Measurements from ENCODE around the gene GRK6.

Gene GRK6

DNA sequence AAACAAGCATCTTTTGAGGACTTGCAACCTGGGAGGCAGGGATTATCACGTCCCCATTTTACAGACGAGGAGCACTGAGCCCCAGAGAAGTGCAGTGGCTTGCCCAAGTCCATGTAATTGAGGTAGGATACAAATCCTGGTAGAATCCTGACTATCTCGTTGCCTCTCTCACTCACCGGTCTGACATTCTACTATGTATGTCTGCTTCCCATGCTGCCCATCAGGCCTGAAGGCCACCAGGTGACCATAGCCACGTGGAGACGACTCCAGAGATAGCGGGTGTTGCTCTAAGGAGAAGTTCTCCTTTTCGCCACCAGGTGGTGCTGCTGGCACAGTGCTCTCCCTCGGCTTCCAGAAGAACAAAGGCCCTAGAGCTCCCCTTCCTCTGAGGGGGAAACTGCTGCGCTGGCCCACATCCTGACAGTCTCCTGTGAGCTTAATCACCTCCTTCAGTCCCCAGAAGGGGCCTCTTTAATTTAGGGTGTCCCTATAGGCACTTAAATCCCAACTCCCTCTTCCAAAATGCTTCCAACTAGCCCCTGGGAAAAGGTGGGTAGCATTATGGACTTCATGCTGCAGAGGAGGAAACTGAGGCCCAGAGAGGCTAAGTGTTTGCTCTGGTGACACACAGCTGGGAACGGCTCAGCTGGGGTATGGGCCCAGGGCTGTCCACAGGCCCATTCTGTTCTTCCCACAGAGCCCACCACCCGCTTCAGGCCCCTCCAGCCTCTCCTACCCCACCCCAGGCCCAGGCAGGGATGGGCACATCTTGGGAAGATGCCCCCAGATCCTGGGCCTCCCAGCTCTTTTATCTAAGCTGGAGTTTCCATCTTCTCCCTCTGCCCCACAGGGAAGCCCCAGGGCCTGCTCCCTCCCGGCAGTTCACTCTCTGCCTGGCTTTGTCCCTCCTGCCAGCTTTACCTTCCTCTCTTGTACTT is 35.8 kb upstream of the GRK6 start:
- DNase-seq (ENCODE audit: low read depth) = peak; percentile 36
- no peak overlapping the region for H3K4me3 ChIP-seq (ENCODE audit: low read length)
- TF ChIP-seq, protein P1, sequence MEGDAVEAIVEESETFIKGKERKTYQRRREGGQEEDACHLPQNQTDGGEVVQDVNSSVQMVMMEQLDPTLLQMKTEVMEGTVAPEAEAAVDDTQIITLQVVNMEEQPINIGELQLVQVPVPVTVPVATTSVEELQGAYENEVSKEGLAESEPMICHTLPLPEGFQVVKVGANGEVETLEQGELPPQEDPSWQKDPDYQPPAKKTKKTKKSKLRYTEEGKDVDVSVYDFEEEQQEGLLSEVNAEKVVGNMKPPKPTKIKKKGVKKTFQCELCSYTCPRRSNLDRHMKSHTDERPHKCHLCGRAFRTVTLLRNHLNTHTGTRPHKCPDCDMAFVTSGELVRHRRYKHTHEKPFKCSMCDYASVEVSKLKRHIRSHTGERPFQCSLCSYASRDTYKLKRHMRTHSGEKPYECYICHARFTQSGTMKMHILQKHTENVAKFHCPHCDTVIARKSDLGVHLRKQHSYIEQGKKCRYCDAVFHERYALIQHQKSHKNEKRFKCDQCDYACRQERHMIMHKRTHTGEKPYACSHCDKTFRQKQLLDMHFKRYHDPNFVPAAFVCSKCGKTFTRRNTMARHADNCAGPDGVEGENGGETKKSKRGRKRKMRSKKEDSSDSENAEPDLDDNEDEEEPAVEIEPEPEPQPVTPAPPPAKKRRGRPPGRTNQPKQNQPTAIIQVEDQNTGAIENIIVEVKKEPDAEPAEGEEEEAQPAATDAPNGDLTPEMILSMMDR (conservative IDR thresholded peaks at IDR 0.05; ENCODE audit: low read depth, low read length) = peak; percentile 92

DNA sequence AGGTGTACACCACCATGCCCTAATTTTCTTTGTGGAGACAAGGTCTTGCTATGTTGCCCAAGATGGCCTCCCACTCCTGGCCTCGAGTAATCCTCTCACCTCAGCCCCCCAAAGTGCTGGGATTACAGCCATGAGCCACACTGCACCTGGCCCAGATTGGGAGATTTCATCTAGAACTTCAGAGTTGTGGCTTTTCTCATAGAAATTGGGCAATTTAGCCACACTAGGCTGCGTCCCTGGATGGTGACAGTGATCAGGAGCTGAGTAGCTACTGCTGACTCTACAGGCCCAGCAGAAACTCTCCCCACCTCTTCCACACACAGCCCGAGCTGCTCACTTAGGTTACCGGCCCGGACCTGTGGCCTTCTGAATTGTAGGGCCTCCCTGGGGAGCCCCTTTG is 33.7 kb upstream of the GRK6 start:
- no peak overlapping the region for H3K4me3 ChIP-seq (ENCODE audit: low read length)
- DNase-seq (ENCODE audit: low read depth) = no peak
- TF ChIP-seq, protein P1 (conservative IDR thresholded peaks at IDR 0.05; ENCODE audit: low read depth, low read length) = no peak

DNA sequence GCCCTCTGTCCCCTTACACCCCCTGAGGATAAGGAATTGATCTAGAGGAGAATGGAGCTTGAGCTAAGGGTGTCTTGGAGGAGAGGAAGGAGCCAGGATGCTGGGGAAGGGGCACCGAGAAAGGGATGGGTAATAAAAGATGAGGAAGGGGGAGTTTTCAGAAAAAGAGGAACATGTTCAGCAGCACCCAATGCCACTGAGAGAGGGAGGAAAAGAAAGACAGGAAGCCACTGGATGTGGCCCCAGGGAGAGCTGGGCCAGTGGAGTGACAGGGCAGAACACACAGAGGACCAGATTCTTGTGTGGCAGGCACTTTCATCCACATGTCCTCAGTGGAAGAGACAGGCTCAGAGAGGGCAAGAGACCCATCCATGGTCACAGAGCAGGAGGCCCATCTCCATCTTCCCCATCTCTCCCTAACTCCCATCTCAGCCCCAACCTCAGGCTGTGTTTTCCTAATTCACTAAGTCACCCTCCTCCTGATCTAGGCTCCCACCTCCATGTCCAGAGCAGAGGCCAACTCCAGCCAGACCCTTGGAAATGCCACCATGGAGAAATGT is 33.2 kb upstream of the GRK6 start:
- TF ChIP-seq, protein P1 (conservative IDR thresholded peaks at IDR 0.05; ENCODE audit: low read depth, low read length) = no peak
- no peak overlapping the region for H3K4me3 ChIP-seq (ENCODE audit: low read length)
- DNase-seq (ENCODE audit: low read depth) = no peak

DNA sequence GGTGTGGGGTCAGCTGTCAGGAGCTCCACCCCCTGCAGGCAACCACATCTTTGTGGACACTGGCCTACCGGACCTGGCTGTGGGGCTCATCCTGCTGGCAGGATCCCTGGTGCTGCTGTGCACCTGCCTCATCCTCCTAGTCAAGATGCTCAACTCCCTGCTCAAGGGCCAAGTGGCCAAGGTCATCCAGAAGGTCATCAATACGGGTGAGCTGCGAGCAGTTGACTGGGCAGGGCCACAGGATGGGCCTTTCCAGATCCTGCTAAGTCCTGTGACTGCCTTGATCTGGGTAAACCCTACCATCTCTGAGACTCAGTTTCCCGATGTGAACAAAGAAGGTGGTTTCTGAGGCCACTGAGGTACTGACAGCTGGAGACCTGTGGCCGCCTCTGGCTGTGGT is 32.5 kb upstream of the GRK6 start:
- no peak overlapping the region for H3K4me3 ChIP-seq (ENCODE audit: low read length)
- TF ChIP-seq, protein P1 (conservative IDR thresholded peaks at IDR 0.05; ENCODE audit: low read depth, low read length) = no peak
- no peak for DNase-seq (ENCODE audit: low read depth)

DNA sequence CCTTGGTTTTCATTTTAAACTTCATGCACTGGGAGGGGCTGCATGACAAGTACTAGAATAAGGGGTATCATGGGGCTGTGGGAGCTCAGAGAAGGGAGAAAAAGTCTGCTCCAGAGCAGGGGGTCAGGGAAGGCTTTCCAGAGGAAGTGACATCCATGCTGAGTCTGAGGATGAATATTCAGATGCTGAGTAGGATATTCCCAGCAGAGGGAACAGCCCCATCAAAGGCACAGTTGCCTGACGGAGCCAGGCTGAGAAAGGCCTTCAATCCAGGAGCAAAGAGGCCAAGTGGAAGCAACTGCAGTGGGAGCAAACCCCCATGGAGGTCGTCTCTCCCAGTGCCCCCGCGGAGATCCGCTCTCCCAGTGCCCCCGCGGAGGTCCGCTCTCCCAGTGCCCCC is 30.4 kb upstream of the GRK6 start:
- no peak for DNase-seq (ENCODE audit: low read depth)
- TF ChIP-seq, protein P1 (conservative IDR thresholded peaks at IDR 0.05; ENCODE audit: low read depth, low read length) = no peak
- H3K4me3 ChIP-seq (ENCODE audit: low read length) = no peak overlapping the region

DNA sequence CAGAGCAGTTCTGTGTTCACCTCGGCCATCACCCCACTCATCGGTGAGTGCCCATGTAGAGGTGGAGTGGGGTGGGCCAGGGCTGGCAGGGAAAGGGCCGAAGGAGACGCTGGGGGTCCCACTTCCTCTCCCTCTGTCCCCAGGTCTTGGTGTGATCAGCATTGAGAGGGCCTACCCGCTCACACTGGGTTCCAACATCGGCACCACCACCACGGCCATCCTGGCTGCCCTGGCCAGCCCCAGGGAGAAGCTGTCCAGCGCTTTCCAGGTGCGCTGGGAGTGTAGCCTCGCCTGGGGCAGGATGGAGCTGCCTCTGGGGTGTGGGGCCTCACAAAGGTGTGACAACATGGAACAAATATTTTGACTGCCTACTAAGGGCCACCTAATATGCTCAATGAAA is 29.7 kb upstream of the GRK6 start:
- TF ChIP-seq, protein P1 (conservative IDR thresholded peaks at IDR 0.05; ENCODE audit: low read depth, low read length) = no peak
- no peak for DNase-seq (ENCODE audit: low read depth)
- H3K4me3 ChIP-seq (ENCODE audit: low read length) = no peak overlapping the region

All from retinal pigment epithelial cell (primary cell).